GM13976 (cell line): ENCODE measurements around the gene ANTXR1.

Source experiments
- DNase-seq: peaks from one replicate; pipeline ENCODE4 v3.0.0; 2012; ENCODE audit warnings: low spot score
- CTCF ChIP-seq: IDR thresholded peaks from 2 replicates; pipeline ENCODE4 v1.5.1; 2012; ENCODE audit warnings: borderline replicate concordance, mild to moderate bottlenecking; ENCODE audit not compliant: insufficient read depth; ENCODE audit errors: extremely low read depth, missing control alignments, control extremely low read depth
- in situ Hi-C: fragments of 300-500 bp; cut with MboI; formaldehyde crosslinking; loops from one replicate; pipeline ENCODE4 v1.12.0; 2022; ENCODE audit warnings: low sequenced_read_pairs, mixed read lengths, inconsistent platforms; ENCODE audit not compliant: unreplicated experiment

The ANTXR1 gene

GRCh38 chr2:69096326-69097095 lies 83.5 kb downstream of the ANTXR1 start:
- in situ Hi-C loops, result no loop called here
- TF ChIP-seq CTCF, result no peak
- DNase-seq, result no peak

GRCh38 chr2:69097148-69097610 lies 84.2 kb downstream of the ANTXR1 start:
- in situ Hi-C loops, result no loop called here
- no peak for DNase-seq
- no peak for TF ChIP-seq CTCF

- TF ChIP-seq CTCF, result no peak
- in situ Hi-C loops, result no loop called here
Observed at GRCh38 chr2:69097891-69098655, 85.1 kb downstream of the ANTXR1 start.

GRCh38 chr2:69099541-69099940 lies 86.6 kb downstream of the ANTXR1 start:
- in situ Hi-C loops, result no loop called here
- DNase-seq, result no peak
- TF ChIP-seq CTCF, result no peak

More at GRCh38 chr2:69097891-69098655, 85.1 kb downstream of the ANTXR1 start:
- DNase-seq, result no peak

- no peak for TF ChIP-seq CTCF
Observed at GRCh38 chr2:69100220-69100723, 87.3 kb downstream of the ANTXR1 start.

GRCh38 chr2:69102041-69102593 lies 89.1 kb downstream of the ANTXR1 start:
- TF ChIP-seq CTCF, result no peak
- DNase-seq, result no peak

More at GRCh38 chr2:69100220-69100723, 87.3 kb downstream of the ANTXR1 start:
- DNase-seq, result no peak
- in situ Hi-C loops, result no loop called here

More at GRCh38 chr2:69102041-69102593, 89.1 kb downstream of the ANTXR1 start:
- in situ Hi-C loops, result no loop called here
